Measurements from ENCODE around the gene CCDC192. TPM values are rescaled to one million over a fixed set of nuclear protein-coding genes. Genes with fewer than 3 reads are reported as not detected.
"Not testable (repeated sequence)": the region's sequence is repeated elsewhere in the genome, so short reads cannot be mapped to it uniquely, and the experiment has no call there.

Gene CCDC192
- total RNA-seq, 2 donors from 2014 or later = not detected

GRCh38 chr5:127741412-127741811 lies 38.2 kb downstream of the CCDC192 start:
- DNase-seq (ENCODE audit: low spot score in 2 of 2) = no peak
- H3K27ac Mint-ChIP-seq = no peak overlapping the region
- H3K36me3 Mint-ChIP-seq = peaks cover 0 to 4% of the 10 kb centered on the region in 2 donors
- peaks cover 3% of the 10 kb centered on the region in 2 donors for H3K9me3 Mint-ChIP-seq
- ATAC-seq = no peak

DNA sequence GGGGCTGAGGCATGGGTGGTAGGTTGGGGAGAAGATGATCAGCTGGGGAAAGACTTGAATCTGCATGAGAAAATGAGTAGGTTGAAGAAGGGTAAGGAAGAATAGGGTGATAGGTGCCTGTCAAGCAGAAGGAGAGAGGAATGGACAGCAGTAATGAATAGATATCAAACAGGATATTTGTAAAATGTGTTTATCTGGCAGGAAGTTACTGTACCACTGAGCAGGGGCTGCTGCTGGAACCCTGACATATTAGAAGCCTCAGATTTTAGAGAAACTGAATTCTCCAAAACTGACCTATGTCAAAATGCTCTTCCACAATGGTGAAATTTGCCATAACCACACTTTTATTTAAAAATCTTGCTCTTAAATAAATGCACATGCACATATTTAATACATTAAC lies 41.0 kb downstream of the CCDC192 start:
- no peak for ATAC-seq
- DNase-seq (ENCODE audit: low spot score in 2 of 2) = no peak
- H3K9me3 Mint-ChIP-seq = no peaks in the 10 kb centered on the region
- no peaks in the 10 kb centered on the region for H3K36me3 Mint-ChIP-seq
- no peak overlapping the region for H3K27ac Mint-ChIP-seq

GRCh38 chr5:127746756-127747155 lies 43.6 kb downstream of the CCDC192 start:
- DNase-seq (ENCODE audit: low spot score in 2 of 2) = no peak
- ATAC-seq = no peak
- H3K27ac Mint-ChIP-seq = no peak overlapping the region
- no peaks in the 10 kb centered on the region for H3K36me3 Mint-ChIP-seq
- H3K9me3 Mint-ChIP-seq = no peaks in the 10 kb centered on the region

DNA sequence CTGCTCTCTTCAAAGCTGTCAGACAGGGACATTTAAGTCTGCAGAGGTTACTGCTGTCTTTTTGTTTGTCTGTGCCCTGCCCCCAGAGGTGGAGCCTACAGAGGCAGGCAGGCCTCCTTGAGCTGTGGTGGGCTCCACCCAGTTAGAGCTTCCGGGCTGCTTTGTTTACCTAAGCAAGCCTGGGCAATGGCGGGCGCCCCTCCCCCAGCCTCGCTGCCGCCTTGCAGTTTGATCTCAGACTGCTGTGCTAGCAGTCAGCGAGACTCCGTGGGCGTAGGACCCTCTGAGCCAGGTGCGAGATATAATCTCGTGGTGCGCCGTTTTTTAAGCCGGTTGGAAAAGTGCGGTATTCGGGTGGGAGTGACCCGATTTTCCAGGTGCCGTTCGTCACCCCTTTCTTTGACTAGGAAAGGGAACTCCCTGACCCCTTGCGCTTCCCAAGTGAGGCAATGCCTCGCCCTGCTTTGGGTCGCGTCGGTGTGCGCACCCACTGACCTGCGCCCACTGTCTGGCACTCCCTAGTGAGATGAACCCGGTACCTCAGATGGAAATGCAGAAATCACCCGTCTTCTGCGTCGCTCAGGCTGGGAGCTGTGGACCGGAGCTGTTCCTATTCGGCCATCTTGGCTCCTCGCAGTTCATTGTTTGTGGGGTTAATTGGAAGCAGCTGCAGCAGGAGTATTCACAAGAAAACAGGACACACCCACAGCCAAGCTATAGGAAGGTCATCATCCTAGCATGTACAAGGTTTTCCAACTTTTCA lies 49.5 kb downstream of the CCDC192 start:
- H3K9me3 Mint-ChIP-seq; DNase-seq (ENCODE audit: low spot score in 2 of 2); H3K36me3 Mint-ChIP-seq; ATAC-seq; H3K27ac Mint-ChIP-seq: not testable (repeated sequence)

GRCh38 chr5:127754259-127754658 lies 51.1 kb downstream of the CCDC192 start:
- H3K9me3 Mint-ChIP-seq = no peaks in the 10 kb centered on the region
- H3K36me3 Mint-ChIP-seq = no peaks in the 10 kb centered on the region
- ATAC-seq (no peak), DNase-seq (ENCODE audit: low spot score in 2 of 2) (no peak)
- H3K27ac Mint-ChIP-seq = no peak overlapping the region

DNA sequence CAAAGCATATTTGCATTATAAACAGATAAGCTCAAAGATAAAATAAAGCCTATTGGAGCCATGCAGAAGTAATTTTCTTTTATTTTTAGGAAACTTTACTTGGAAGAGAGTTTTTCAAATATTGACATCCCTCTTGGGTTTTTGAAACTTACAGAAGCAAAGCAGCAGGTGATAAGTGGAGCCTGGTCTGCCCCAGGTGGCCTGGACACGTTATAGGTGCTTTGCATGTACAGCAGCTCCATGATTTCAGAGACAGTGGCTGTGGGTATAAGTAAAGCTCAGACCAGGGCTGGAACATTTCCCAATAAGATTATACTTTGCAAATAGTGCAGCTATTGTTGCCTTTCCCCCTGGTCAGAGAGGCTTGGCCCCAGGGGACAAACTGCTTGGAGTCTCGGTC lies 51.5 kb downstream of the CCDC192 start:
- DNase-seq (ENCODE audit: low spot score in 2 of 2) = no peak
- no peak for ATAC-seq
- Mint-ChIP-seq H3K9me3 (no peaks in the 10 kb centered on the region), H3K27ac (no peak overlapping the region), H3K36me3 (no peaks in the 10 kb centered on the region)

GRCh38 chr5:127757576-127757975 lies 54.4 kb downstream of the CCDC192 start:
- Mint-ChIP-seq H3K27ac (no peak overlapping the region), H3K36me3 (no peaks in the 10 kb centered on the region), H3K9me3 (no peaks in the 10 kb centered on the region)
- ATAC-seq (peak; percentile 44 to 83), DNase-seq (ENCODE audit: low spot score in 2 of 2) (peak in 1 of 2 donors; percentile 11)

GRCh38 chr5:127758766-127759283 lies 55.6 kb downstream of the CCDC192 start:
- Mint-ChIP-seq H3K9me3 (no peaks in the 10 kb centered on the region), H3K36me3 (no peaks in the 10 kb centered on the region), H3K27ac (no peak overlapping the region)
- DNase-seq (ENCODE audit: low spot score in 2 of 2) (no peak), ATAC-seq (no peak)

GRCh38 chr5:127761869-127762268 lies 58.7 kb downstream of the CCDC192 start:
- ATAC-seq (no peak), DNase-seq (ENCODE audit: low spot score in 2 of 2) (no peak)
- H3K27ac Mint-ChIP-seq = no peak overlapping the region
- no peaks in the 10 kb centered on the region for H3K36me3 Mint-ChIP-seq
- no peaks in the 10 kb centered on the region for H3K9me3 Mint-ChIP-seq

DNA sequence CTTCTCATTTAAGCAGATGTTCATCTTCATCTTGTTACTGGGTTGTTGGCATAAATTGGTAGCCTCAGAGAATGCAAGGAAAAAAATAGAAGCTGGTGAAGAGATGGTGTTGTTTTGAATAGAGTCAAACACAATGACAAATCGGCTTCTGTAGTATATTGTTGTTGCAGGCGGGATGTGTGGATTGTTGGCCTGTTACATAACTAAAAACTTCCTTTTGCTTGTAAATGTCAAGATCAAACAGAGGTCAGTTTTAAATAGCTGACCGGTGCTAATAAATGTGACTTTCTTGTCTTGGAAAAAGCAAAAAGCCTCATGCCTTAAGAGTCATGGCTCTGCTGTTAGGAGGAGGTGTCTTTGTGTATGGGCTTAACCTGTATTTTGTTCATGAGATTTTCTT lies 59.2 kb downstream of the CCDC192 start:
- Mint-ChIP-seq H3K9me3 (no peaks in the 10 kb centered on the region), H3K36me3 (no peaks in the 10 kb centered on the region), H3K27ac (no peak overlapping the region)
- ATAC-seq = no peak
- no peak for DNase-seq (ENCODE audit: low spot score in 2 of 2)

DNA sequence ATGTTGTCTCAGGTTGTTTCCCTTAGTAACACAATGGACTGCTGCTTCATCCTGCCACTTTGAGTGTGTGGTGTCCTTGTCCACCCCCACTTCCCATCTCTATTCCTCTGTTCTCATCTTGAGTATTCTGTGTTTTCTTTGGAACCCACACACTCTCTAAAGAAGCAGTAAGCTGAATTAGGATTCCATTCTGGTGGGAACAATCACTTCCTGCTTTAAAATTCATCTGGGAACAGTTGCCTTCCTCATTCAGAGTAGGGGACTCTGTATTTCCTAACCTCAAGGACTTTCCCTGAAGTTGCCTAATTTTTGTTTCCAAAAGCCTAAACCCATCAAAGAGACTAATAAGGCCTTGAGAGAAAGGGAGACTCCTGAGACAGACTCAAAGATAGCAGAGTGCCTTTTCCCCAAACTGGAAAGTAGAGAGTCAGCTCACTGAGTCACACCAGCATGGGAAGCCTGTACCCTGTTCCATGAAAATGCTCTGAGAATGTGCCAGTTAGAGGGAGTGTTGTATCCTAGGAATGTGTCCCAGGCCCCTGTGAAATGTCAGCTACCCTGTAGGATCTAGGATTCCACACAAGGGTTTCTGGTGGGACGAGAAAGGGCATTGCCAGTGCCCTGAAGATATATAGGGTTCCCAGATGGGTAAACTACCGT lies 63.6 kb downstream of the CCDC192 start:
- Mint-ChIP-seq H3K36me3 (no peaks in the 10 kb centered on the region), H3K9me3 (no peaks in the 10 kb centered on the region), H3K27ac (no peak overlapping the region)
- ATAC-seq (no peak), DNase-seq (ENCODE audit: low spot score in 2 of 2) (no peak)

DNA sequence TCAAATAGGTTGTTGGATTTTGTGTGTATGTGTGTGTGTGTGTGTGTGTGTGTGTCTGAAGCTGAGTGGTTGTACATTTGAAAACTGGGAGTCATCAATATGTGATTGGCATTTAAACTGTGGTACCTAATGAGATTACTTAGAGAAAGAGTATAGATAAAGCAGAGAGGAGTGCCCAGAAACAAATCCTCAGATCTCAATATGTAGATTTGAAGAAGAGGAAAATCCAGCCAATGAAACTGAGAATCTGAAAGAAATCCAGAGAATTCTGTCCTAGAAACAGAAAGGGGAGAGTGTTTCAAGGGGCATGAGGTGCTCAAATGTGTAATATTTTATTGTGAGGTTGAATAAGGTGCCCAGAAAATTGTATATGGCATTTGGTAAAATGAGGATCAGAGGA lies 66.2 kb downstream of the CCDC192 start:
- H3K36me3 Mint-ChIP-seq = no peaks in the 10 kb centered on the region
- DNase-seq (ENCODE audit: low spot score in 2 of 2) (no peak), ATAC-seq (no peak)
- no peak overlapping the region for H3K27ac Mint-ChIP-seq
- no peaks in the 10 kb centered on the region for H3K9me3 Mint-ChIP-seq

- peaks cover 2 to 4% of the 10 kb centered on the region in 2 donors for H3K36me3 Mint-ChIP-seq
- ATAC-seq (no peak), DNase-seq (ENCODE audit: low spot score in 2 of 2) (no peak)
- no peak overlapping the region for H3K27ac Mint-ChIP-seq
- peaks cover 0 to 4% of the 10 kb centered on the region in 2 donors for H3K9me3 Mint-ChIP-seq
Measured at GRCh38 chr5:127770272-127770671, 67.1 kb downstream of the CCDC192 start.

GRCh38 chr5:127772531-127772930 lies 69.3 kb downstream of the CCDC192 start:
- DNase-seq (ENCODE audit: low spot score in 2 of 2) (no peak), ATAC-seq (peak in 1 of 2 donors; percentile 65)
- Mint-ChIP-seq H3K27ac (no peak overlapping the region), H3K9me3 (peaks cover 0 to 19% of the 10 kb centered on the region in 2 donors), H3K36me3 (peaks cover 7 to 11% of the 10 kb centered on the region in 2 donors)

- H3K27ac Mint-ChIP-seq = no peak overlapping the region
- H3K36me3 Mint-ChIP-seq = peaks cover 7 to 11% of the 10 kb centered on the region in 2 donors
- ATAC-seq (no peak), DNase-seq (ENCODE audit: low spot score in 2 of 2) (no peak)
- H3K9me3 Mint-ChIP-seq = peaks cover 3 to 23% of the 10 kb centered on the region in 2 donors
Measured at GRCh38 chr5:127774221-127774620, 71.0 kb downstream of the CCDC192 start.

DNA sequence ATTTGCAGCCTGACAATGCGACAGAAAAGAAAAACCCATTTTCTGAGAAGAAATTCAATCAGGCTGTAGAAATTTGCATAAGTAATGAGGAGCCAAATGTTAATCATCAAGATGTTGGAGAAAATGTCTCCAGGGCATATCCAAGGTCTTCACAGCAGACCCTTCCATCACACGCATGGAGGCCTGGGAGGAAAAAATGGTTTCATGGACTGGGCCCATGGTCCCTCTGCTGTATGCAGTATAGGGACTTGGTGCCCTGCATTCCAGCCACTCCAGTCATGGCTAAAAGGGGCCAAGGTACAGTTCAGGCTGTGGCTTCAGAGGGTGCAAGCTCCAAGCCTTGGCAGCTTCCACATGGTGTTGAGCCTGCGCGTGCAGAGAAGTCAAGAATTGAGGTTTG lies 73.3 kb downstream of the CCDC192 start:
- no peak for DNase-seq (ENCODE audit: low spot score in 2 of 2)
- peaks cover 7 to 11% of the 10 kb centered on the region in 2 donors for H3K36me3 Mint-ChIP-seq
- peaks cover 7 to 30% of the 10 kb centered on the region in 2 donors for H3K9me3 Mint-ChIP-seq
- no peak for ATAC-seq
- H3K27ac Mint-ChIP-seq = no peak overlapping the region

DNA sequence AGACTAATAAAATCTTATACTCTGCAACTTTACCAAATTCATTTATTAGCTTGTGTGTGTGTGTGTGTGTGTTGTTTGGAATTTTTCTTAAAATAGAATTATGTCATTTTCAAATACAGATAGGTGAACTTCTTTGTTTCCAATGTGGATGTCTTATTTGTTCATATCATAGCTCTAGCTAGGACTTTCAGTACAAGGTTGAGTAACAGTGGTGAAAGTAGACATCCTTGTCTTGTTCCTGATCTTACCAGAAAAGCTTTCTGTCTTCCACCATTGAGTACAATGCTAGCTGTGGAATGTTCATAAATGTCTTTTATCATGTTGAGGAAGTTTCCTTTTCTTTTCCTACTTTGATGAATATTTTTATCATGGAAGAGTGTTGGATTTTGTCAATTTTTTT lies 74.8 kb downstream of the CCDC192 start:
- DNase-seq (ENCODE audit: low spot score in 2 of 2) (no peak), ATAC-seq (peak in 1 of 2 donors; percentile 63)
- peaks cover 17 to 40% of the 10 kb centered on the region in 2 donors for H3K9me3 Mint-ChIP-seq
- H3K27ac Mint-ChIP-seq = no peak overlapping the region
- H3K36me3 Mint-ChIP-seq = peaks cover 7 to 22% of the 10 kb centered on the region in 2 donors

Data from activated naive CD4-positive, alpha-beta T cell treated with anti-CD3 and anti-CD28 coated beads, Interleukin-2, amount 50 U/mL, for 72 hours (primary cell).